D721Med (cell line): ENCODE measurements around the gene POLQ.

Source experiments
- DNase-seq: peaks from one replicate; pipeline ENCODE4 v3.0.0; 2011; ENCODE audit warnings: low spot score; ENCODE audit not compliant: insufficient read length
- FAIRE-seq: peaks from 2 replicates; lab custom pipeline; 2011; peaks lifted over from hg19 to GRCh38; lab: Jason Lieb, UNC
- CTCF ChIP-seq: IDR thresholded peaks from 2 replicates; pipeline ENCODE4 v1.5.1; 2012; ENCODE audit warnings: mild to moderate bottlenecking, control low read depth; ENCODE audit not compliant: insufficient read depth; ENCODE audit errors: missing control alignments

POLQ gene

GRCh38 chr3:121567649-121568048 is 21.9 kb upstream of the POLQ start, which contains the start of gene ARGFX:
ARGFX (plus strand) TSS chr3:121567949; CDS start chr3:121570714, 2,765 bp downstream.
- DNase-seq (no peak), FAIRE-seq (no peak)
- TF ChIP-seq CTCF = no peak

- FAIRE-seq (no peak), DNase-seq (no peak)
- no peak for TF ChIP-seq CTCF
Observed at GRCh38 chr3:121566773-121567172, 21.0 kb upstream of the POLQ start.

GRCh38 chr3:121562148-121562547 is 16.4 kb upstream of the POLQ start:
- DNase-seq (no peak), FAIRE-seq (no peak)
- no peak for TF ChIP-seq CTCF

GRCh38 chr3:121557426-121557934 is 11.7 kb upstream of the POLQ start:
- DNase-seq (no peak), FAIRE-seq (no peak)
- TF ChIP-seq CTCF = no peak

- DNase-seq (no peak), FAIRE-seq (no peak)
- no peak for TF ChIP-seq CTCF
Observed at GRCh38 chr3:121552797-121553196, 7.0 kb upstream of the POLQ start.

- no peak for DNase-seq
- no peak for FAIRE-seq
- TF ChIP-seq CTCF = no peak
Observed at GRCh38 chr3:121552379-121552778, 6.6 kb upstream of the POLQ start.

- TF ChIP-seq CTCF = no peak
- FAIRE-seq = no peak
- no peak for DNase-seq
Observed at GRCh38 chr3:121545049-121545573, 677 bp downstream of the POLQ start.
